ENCODE measurements around the gene SEC11C.

SEC11C gene

GRCh38 chr18:59207506-59207905 lies 67.8 kb downstream of the SEC11C start:
- DNase-seq (ENCODE audit: low read depth in 2 of 3, low spot score in 1 of 3), result no peak
